Prostate gland (tissue), 2 donors: ENCODE measurements around the gene TRIM56. TPM values are rescaled to one million over a fixed set of nuclear protein-coding genes. Genes with fewer than 3 reads are reported as not detected.

Experiments used
- DNase-seq: peaks from one replicate; pipeline ENCODE4 v3.0.0-alpha.2; 2019; ENCODE audit warnings: low spot score
- H3K27ac ChIP-seq, 2 donors: fragments of 200-600 bp; sonication (generic); 2 replicates each; pipeline ENCODE4 v1.5.1; 2017 to 2019
- H3K27me3 ChIP-seq: fragments of 200-600 bp; sonication (generic); replicated peaks from 2 replicates; pipeline ENCODE4 v1.5.1; 2019; ENCODE audit not compliant: insufficient read depth
- H3K36me3 ChIP-seq, 2 donors: fragments of 200-600 bp; sonication (generic); 1 replicate in 1 of 2; 2 replicates in 1 of 2; pipeline versions ENCODE4 v1.5.1 to v1.8.1; 2017 to 2019
- H3K4me1 ChIP-seq: fragments of 200-600 bp; sonication (generic); replicated peaks from 2 replicates; pipeline ENCODE4 v1.5.1; 2019
- H3K4me3 ChIP-seq, 2 donors: fragments of 200-600 bp; sonication (generic); 2 replicates each; pipeline ENCODE4 v1.5.1; 2017 to 2019
- H3K9me3 ChIP-seq: fragments of 200-600 bp; sonication (generic); 2 replicates; pipeline ENCODE4 v1.5.1; 2017
- CTCF ChIP-seq, 4 experiments: fragments of 200-600 bp in 2 of 4; fragments of 450-650 bp in 2 of 4; sonication (generic) in 2 of 4; IDR thresholded peaks; 1 replicate in 3 of 4; 2 replicates in 1 of 4; pipeline ENCODE4 v1.5.1; 2016 to 2019; ENCODE audit warnings: antibody characterized with exemption in 4 of 4, mild to moderate bottlenecking in 2 of 4, moderate library complexity in 2 of 4
- POLR2A ChIP-seq: fragments of 450-650 bp; IDR thresholded peaks from one replicate; pipeline ENCODE4 v1.6.1; 2016; ENCODE audit warnings: antibody characterized with exemption, mild to moderate bottlenecking
- POLR2AphosphoS5 ChIP-seq: sonication (generic); formaldehyde crosslinking; IDR thresholded peaks from one replicate; pipeline ENCODE4 v1.6.1; 2017; ENCODE audit warnings: antibody characterized with exemption
- WGBS: methylation state at CpG from one replicate; pipeline ENCODE4 v1.1.5; 2018; 5-methylcytosine and 5-hydroxymethylcytosine counted together
- intact Hi-C: fragments of 100-400 bp; cut with DNase I; formaldehyde crosslinking; loops from one replicate; pipeline ENCODE4 v1.14.2; 2022
- total RNA-seq, 2 donors: library from RNA; depleted of rRNA; stranded (reverse); fragments of >200 nt; gene quantifications; one replicate each; pipeline ENCODE4 v1.1.0, GENCODE V29; 2016

The TRIM56 gene
- total RNA-seq, 2 donors from 2014 or later: 32.0 to 36.1 TPM

GRCh38 chr7:101134399-101134980 lies 49.2 kb downstream of the TRIM56 start:
- 79% methylated on average over 6 of the region's 6 CpGs for WGBS
- H3K27me3 ChIP-seq: no peaks in the 10 kb centered on the region
- DNase-seq: no peak
- H3K4me1 ChIP-seq: no peaks in the 10 kb centered on the region
- intact Hi-C loops: no loop called here
- no peaks in the 10 kb centered on the region for H3K36me3 ChIP-seq
- H3K27ac ChIP-seq: no peak overlapping the region
- H3K4me3 ChIP-seq: no peak overlapping the region
- TF ChIP-seq CTCF (IDR thresholded peaks at IDR 0.05) (no peak), POLR2AphosphoS5 (no peak), POLR2A (no peak)
- no peaks in the 10 kb centered on the region for H3K9me3 ChIP-seq

- Histone ChIP-seq H3K4me1 (no peaks in the 10 kb centered on the region), H3K27me3 (no peaks in the 10 kb centered on the region), H3K9me3 (no peaks in the 10 kb centered on the region), H3K4me3 (no peak overlapping the region), H3K27ac (no peak overlapping the region), H3K36me3 (no peaks in the 10 kb centered on the region)
- no peak for TF ChIP-seq CTCF (IDR thresholded peaks at IDR 0.05)
- WGBS: 80% methylated on average over 9 of the region's 9 CpGs
- no peak for DNase-seq
- intact Hi-C loops: loop anchor here (2.0 kb wide), 1 partner anchor 43 kb away; no protein-coding TSS in a partner anchor
Observed at GRCh38 chr7:101137651-101138212, 52.5 kb downstream of the TRIM56 start.

GRCh38 chr7:101138213-101138870 lies 53.1 kb downstream of the TRIM56 start:
- 11% methylated on average over 16 of the region's 16 CpGs for WGBS
- intact Hi-C loops: loop anchor here (2.0 kb wide), 1 partner anchor 44 kb away; no protein-coding TSS in a partner anchor
- H3K9me3 ChIP-seq: no peaks in the 10 kb centered on the region
- H3K27me3 ChIP-seq: no peaks in the 10 kb centered on the region
- no peaks in the 10 kb centered on the region for H3K4me1 ChIP-seq
- no peak overlapping the region for H3K4me3 ChIP-seq
- no peaks in the 10 kb centered on the region for H3K36me3 ChIP-seq
- peak; percentile 43 for DNase-seq
- no peak for TF ChIP-seq POLR2A
- peak; percentile 28 for TF ChIP-seq POLR2AphosphoS5
- peak; percentile 62 to 66 (median 64) for TF ChIP-seq CTCF (IDR thresholded peaks at IDR 0.05)
- no peak overlapping the region for H3K27ac ChIP-seq

- no peak for DNase-seq
- Histone ChIP-seq H3K36me3 (no peaks in the 10 kb centered on the region), H3K27me3 (no peaks in the 10 kb centered on the region), H3K9me3 (no peaks in the 10 kb centered on the region), H3K4me3 (no peak overlapping the region), H3K4me1 (no peaks in the 10 kb centered on the region), H3K27ac (no peak overlapping the region)
- TF ChIP-seq POLR2AphosphoS5 (no peak), POLR2A (no peak), CTCF (IDR thresholded peaks at IDR 0.05) (no peak)
- intact Hi-C loops: loop anchor here (5.0 kb wide), 1 partner anchor 142 kb away; no protein-coding TSS in a partner anchor
- WGBS: 24% methylated on average over 3 of the region's 3 CpGs
Observed at GRCh38 chr7:101140339-101140699, 55.0 kb downstream of the TRIM56 start.
